Activated naive CD4-positive, alpha-beta T cell treated with Interleukin-2 at 50 U/mL for 16 hours (primary cell): ENCODE data around the gene EIF4A3.

Experiments
- DNase-seq: peaks from one replicate; pipeline ENCODE4 v3.0.0-alpha.2; 2020

Gene EIF4A3

GRCh38 chr17:80147035-80147822 is at the start of gene EIF4A3:
Gene EIF4A3, minus strand, starts transcription at chr17:80147128. Its CDS starts 167 bp downstream, at chr17:80146961.
- peak; percentile 98 for DNase-seq

DNA sequence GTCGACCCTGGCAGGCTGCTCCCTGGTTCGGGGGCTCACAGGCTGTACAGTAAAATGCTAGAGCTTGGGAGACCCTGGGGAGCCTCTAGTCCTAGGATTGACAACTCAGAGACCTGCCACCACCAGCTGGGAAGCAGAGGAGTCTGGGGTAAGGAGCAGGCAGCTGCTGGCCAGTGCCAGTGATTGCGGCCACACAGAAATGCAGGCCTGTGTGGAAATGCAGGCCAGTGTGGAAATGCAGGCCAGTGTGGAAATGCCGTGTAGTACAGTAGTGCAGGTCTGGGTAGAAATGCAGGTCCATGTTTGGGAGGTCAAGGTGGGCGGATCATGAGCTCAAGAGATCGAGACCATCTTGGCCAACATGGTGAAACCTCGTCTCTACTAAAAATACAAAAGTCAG is 49.7 kb upstream of the EIF4A3 start:
- no peak for DNase-seq

- DNase-seq = peak; percentile 64
These were observed 49.0 kb upstream of the EIF4A3 start for GRCh38 chr17:80195671-80196529.

DNA sequence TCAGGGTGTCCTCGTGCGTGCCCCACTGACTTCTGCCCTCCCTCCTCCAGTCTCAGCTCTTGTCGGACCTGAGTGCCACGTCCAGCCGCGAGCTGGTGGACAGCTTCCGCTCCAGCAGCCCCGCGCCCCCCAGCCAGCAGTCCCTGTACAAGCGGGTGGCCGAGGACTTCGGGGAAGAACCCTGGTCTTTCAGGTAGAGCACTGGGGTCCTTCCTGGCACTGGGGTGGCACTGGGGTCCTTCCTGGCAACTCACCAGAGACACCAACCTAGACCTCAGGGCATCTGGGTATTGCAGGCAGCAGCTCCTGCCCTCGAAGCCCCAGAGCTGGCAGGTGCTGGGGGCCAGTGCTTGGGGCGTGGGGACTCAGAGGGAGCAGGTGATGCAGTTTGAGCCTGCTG is 48.2 kb upstream of the EIF4A3 start:
- DNase-seq = no peak

DNA sequence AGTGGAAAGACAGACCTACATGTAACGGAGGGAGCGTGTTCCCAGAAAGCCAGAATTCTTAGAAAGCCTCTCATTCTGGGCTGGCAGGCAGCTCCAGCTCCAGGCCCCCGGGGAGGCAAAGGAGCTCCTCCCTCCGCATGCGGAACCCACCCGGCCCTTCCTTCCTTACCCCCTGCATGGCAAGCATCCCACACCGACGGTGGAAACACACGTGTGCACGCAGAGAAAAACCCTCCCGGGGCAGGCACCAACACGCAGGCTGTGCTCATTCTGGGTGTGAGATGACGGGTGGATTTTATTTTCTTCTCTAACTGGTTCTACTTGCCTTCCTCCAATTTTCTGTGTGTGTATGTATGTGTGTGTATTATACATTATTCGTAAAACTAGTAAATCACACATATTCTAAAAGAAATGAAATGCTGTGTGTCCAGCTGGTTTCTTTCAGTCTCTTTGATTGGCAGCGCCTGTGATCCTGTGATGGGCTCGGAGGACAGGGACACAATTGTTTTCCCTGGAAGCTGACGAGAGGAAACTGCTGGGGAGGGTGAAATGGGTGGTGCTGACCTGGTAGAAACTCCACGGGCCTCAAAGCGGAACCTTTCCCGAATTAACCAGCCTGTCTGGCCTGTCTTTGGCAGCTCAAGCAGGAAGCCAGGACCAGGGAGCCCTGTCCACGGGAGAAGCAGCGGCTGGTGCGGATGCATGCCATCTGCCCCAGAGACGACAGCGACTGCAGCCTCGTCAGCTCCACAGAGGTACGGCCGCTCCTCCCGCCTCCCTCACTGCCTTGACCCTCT is 45.1 kb upstream of the EIF4A3 start:
- no peak for DNase-seq

GRCh38 chr17:80191192-80191591 is 44.3 kb upstream of the EIF4A3 start:
- DNase-seq = no peak

- no peak for DNase-seq
These were observed 43.8 kb upstream of the EIF4A3 start for GRCh38 chr17:80190716-80191115.

- no peak for DNase-seq
These were observed 42.7 kb upstream of the EIF4A3 start for GRCh38 chr17:80189611-80190010.

DNA sequence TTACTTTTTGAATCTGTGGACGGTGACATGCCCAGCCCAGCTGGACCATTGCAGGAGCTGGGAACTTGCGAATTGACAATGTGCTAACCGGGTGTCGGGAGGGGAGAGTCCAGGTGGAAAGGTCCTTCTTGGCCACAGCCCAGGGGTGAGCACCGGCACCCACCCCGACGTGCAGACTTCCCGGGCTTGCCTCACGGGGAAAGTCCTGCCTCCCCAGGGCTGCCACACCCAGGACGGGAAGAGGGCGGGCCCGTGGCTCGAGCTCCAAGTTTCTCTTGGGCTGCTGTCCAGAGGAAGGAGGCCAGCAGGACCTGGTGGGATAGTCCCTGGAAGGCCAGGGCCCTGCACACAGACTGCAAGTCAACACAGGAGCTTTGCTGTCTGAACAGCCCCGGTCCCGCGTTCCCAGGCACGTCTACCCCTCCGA is 40.6 kb upstream of the EIF4A3 start:
- no peak for DNase-seq

DNA sequence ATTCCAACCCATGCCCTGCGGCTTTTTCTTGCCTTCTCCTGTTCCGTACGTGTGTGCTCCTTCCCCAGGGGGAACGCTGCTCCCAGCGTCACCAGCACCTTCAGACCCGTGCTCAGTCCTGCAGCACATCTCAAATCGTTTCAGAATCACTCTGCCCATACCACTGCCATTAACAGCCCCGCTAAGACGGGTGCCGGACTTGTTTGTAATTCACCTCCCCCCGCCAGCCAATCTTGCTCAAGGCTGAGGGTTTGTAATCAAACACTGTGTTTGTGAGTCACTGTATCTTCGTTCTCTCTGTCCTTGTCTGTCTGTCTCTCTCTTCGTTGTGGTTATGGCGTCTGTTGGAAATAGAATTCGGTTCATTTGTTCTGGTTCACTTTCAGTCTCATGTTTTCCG is 40.2 kb upstream of the EIF4A3 start:
- DNase-seq = no peak

DNA sequence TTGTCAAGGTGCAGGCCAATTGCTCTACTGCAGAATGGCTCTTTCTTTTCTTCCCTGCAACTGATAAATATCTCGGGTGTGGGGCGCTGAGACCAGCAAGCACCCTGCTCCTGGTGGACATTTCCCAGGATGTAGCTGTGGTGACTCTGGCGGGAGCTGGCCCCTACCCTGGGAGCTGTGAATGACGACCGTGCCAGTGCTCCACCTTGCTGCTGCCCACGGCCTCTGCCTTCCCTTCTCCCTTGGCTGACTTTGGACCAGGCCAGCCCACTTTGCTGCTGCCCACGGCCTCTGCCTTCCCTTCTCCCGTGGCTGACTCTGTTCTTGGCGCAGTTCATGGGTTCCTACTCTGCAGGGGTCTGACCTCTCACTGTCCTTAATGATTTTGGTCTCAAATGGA is 39.0 kb upstream of the EIF4A3 start:
- no peak for DNase-seq

DNA sequence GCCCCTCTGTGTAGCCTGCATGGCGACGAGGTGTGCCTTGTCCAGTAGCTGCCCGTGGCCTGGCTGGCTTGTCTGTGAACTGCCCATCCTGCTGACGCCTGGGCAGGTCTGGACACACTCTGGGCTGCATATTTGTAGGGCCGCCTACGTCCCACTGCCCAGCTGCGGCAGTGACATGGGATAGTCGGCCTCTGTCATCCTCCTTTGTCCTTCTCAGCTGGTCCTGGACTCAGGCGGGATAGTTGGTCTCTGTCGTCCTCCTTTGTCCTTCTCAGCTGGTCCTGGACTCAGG is 37.4 kb upstream of the EIF4A3 start:
- DNase-seq = no peak

DNA sequence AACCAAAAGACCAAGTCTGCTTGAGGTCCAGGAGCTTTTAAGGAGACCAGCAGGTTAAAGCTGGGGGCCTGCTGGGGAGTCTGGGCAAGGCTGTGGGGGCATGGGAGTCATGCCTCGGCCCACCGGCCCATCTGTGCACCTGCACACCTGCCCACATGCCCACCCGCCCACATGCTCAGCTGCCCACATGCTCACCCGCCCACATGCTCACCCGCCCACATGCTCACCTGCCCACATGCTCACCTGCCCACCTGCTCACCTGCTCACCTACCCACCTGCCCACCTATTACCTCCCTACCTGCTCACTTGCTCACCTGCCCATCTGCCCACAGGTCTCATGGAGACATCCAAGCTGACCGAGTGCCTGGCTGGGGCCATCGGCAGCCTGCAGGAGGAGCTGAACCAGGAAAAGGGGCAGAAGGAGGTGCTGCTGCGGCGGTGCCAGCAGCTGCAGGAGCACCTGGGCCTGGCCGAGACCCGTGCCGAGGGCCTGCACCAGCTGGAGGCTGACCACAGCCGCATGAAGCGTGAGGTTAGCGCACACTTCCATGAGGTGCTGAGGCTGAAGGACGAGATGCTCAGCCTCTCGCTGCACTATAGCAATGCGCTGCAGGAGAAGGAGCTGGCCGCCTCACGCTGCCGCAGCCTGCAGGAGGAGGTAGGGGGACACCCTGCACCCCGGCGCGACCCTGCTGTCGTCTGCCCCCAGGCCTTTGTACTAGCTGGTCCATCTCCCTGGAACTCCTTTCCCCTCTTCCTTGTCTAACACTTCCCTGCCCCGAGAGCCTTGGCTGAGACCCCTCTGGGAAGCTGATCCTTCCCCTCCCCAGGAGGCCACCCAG is 36.9 kb upstream of the EIF4A3 start:
- DNase-seq = no peak

- DNase-seq = no peak
These were observed 35.9 kb upstream of the EIF4A3 start for GRCh38 chr17:80182845-80183223.

DNA sequence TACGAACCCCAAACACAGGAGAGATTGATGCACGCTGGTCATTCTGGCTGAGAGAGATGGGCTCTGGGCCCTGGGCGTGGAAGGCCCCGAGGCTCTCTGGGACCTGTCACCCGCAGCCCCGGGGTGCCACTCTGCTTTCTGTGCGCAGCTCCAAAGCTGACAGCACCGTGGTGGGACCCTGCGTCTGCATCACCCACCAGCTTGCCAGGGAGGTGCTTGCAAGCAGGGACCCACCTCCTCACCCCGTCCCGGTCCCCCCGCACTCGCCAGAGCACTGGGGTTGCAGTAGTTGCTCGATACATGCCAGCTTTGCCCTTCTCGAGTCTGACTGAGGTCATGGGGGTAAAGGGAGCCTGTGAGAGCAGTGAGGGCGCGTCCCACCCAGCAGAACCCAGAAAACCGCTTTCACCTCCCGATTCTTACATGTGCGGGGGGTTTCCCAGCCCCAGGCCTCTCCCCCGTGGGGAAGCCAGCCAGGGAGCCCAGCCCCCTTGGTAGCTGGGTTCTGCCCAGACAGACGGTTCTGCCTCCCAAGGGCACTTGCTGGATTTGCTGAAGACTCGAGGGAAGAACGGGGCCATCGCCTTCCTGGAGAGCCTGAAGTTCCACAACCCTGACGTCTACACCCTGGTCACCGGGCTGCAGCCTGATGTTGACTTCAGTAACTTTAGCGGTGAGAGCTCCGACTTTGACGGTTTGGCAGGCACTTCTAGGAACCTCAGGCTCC is 35.4 kb upstream of the EIF4A3 start:
- DNase-seq = no peak

DNA sequence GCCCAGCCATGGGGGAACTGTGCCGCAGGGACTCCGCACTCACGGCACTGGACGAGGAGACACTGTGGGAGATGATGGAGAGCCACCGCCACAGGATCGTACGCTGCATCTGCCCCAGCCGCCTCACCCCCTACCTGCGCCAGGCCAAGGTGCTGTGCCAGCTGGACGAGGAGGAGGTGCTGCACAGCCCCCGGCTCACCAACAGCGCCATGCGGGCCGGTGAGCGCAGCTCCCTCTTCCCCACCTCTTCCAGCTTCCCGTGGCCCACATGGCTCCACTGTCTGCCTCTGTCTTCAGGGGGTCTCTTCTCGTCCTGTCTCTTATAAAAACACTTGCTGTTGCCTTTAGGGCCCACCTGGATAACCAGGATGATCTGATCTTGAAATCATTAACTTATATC is 34.5 kb upstream of the EIF4A3 start:
- DNase-seq = no peak

GRCh38 chr17:80180192-80180591 is 33.3 kb upstream of the EIF4A3 start:
- no peak for DNase-seq

DNA sequence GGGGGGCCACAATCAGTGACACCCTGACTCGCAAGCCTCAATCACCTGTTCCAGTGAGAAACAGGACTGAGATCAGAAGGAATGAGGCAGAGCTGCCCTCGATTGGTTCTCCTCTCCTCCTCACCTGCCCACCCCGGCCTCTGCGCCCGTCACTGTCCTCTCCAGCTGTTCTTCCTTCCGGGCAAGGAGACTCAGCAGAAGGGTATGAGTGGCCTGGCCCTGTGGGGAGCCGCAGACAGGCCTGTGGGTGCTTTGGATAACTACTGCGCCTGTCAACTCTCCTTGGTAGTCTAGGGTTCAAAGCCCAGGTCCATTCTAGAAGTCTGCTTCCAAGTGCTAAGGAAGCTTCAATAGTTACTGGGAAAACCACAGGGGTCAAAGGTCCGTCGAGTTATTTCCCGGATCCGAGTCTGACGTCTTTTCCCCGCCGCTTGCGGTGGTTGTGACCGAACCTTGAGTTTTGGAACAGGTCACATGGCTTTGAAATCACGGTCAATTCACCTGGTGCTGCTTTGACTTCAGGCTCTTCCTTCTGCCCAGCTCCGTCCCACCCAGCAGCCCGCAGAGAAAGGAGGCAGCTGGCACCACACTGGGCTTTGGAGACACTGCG is 31.2 kb upstream of the EIF4A3 start:
- no peak for DNase-seq

DNA sequence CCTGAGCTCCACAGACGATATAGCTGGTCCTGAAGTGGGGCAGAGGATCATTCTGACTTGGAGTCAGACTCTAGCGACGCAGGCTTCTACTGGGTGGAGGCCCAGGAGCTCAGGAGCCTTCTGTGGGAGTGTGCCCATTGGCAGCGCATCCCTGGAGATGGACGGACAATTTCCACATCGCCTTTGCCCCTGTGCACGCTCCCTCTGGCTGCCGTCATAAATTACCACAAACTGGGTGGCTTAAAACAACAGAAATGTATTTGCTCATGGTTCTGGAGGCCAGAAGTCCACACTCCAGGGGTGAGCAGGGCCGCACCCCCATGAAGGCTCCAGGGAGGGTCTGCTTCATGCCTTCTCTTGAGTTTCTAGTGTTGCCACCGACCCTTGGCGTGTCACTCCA is 29.8 kb upstream of the EIF4A3 start:
- DNase-seq = no peak

GRCh38 chr17:80173916-80174315 is 27.0 kb upstream of the EIF4A3 start:
- DNase-seq = no peak

- DNase-seq = no peak
These were observed 26.2 kb upstream of the EIF4A3 start for GRCh38 chr17:80173126-80173525.

DNA sequence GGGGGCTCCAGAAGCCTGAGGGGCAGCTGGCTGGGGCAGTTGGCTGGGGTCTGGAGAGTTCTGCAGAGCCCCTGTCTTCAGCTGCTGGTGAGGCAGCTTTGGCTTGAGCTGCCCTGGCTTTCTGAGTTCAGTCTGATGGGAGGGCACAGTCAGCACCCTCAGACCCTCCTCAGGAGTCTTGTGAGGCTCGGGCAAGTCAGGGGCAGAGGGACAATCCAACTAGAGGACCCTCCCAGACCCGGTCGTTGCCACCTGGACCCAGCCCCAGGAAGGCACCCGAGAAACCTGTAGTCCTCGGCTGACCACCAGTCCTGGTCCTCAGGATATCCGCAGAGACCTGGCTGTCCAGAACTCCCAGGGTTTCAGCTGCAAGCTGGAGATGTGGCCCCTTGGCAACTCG is 24.8 kb upstream of the EIF4A3 start:
- DNase-seq = no peak
